Right atrium auricular region (tissue), 2 donors: ENCODE measurements around the gene ZBTB18. TPM values are rescaled to one million over a fixed set of nuclear protein-coding genes. Genes with fewer than 3 reads are reported as not detected.
"Not testable (repeated sequence)": the region's sequence is repeated elsewhere in the genome, so short reads cannot be mapped to it uniquely, and the experiment has no call there.

Experiments
- DNase-seq: peaks from one replicate; pipeline ENCODE4 v3.0.0-alpha.2; 2019; ENCODE audit warnings: low spot score
- H3K27ac ChIP-seq, 2 donors: fragments of 200-600 bp; sonication (generic); 1 replicate in 1 of 2; 2 replicates in 1 of 2; pipeline ENCODE4 v1.5.1; 2016 to 2019
- H3K27me3 ChIP-seq, 2 donors: fragments of 200-600 bp; sonication (generic); one replicate each; pipeline versions ENCODE4 v1.5.1 to v1.6.0; 2017 to 2019
- H3K36me3 ChIP-seq: fragments of 200-600 bp; sonication (generic); one replicate; pipeline ENCODE4 v1.5.1; 2016
- H3K4me1 ChIP-seq, 2 donors: fragments of 200-600 bp; sonication (generic); one replicate each; pipeline versions ENCODE4 v1.5.1 to v1.6.0; 2017 to 2019
- H3K4me3 ChIP-seq, 2 donors: fragments of 200-600 bp; sonication (generic); 1 replicate in 1 of 2; 2 replicates in 1 of 2; pipeline ENCODE4 v1.5.1; 2017 to 2019; ENCODE audit warnings: mild to moderate bottlenecking in 1 of 2, moderate library complexity in 1 of 2
- H3K9me3 ChIP-seq, 2 donors: fragments of 200-600 bp; sonication (generic); one replicate each; pipeline ENCODE4 v1.5.1; 2019
- CTCF ChIP-seq, 2 donors: fragments of 200-600 bp; sonication (generic); IDR thresholded peaks; one replicate each; pipeline ENCODE4 v1.5.1; 2019; ENCODE audit warnings: antibody characterized with exemption in 2 of 2
- total RNA-seq, 2 donors: library from RNA; depleted of rRNA; stranded (reverse); fragments of >200 nt; gene quantifications; one replicate each; pipeline ENCODE4 v1.1.0, GENCODE V29; 2016

Gene ZBTB18
- total RNA-seq, 2 donors from 2014 or later, result 14.9 to 19.7 TPM

GRCh38 chr1:244010703-244011123 is 40.4 kb upstream of the ZBTB18 start:
- Histone ChIP-seq H3K4me1 (peaks cover 0 to 11% of the 10 kb centered on the region in 2 donors), H3K36me3 (no peaks in the 10 kb centered on the region), H3K4me3 (no peak overlapping the region), H3K27me3 (no peaks in the 10 kb centered on the region), H3K27ac (no peak overlapping the region), H3K9me3 (no peaks in the 10 kb centered on the region)
- no peak for TF ChIP-seq CTCF (IDR thresholded peaks at IDR 0.05)
- DNase-seq, result no peak

GRCh38 chr1:244011271-244011670 is 39.8 kb upstream of the ZBTB18 start:
- Histone ChIP-seq H3K27me3 (no peaks in the 10 kb centered on the region), H3K9me3 (no peaks in the 10 kb centered on the region), H3K4me1 (peaks cover 0 to 11% of the 10 kb centered on the region in 2 donors), H3K36me3 (no peaks in the 10 kb centered on the region), H3K27ac (no peak overlapping the region), H3K4me3 (no peak overlapping the region)
- DNase-seq, result no peak
- no peak for TF ChIP-seq CTCF (IDR thresholded peaks at IDR 0.05)

GRCh38 chr1:244011786-244012185 is 39.3 kb upstream of the ZBTB18 start:
- DNase-seq, result no peak
- H3K27ac ChIP-seq, result no peak overlapping the region
- no peaks in the 10 kb centered on the region for H3K36me3 ChIP-seq
- H3K9me3 ChIP-seq, result no peaks in the 10 kb centered on the region
- peaks cover 0 to 11% of the 10 kb centered on the region in 2 donors for H3K4me1 ChIP-seq
- no peak for TF ChIP-seq CTCF (IDR thresholded peaks at IDR 0.05)
- no peak overlapping the region for H3K4me3 ChIP-seq
- H3K27me3 ChIP-seq, result no peaks in the 10 kb centered on the region

GRCh38 chr1:244012202-244012601 is 38.9 kb upstream of the ZBTB18 start:
- Histone ChIP-seq H3K36me3 (no peaks in the 10 kb centered on the region), H3K4me1 (peaks cover 0 to 11% of the 10 kb centered on the region in 2 donors), H3K4me3 (peak overlapping the region in 1 of 2 donors; percentile 17), H3K27me3 (no peaks in the 10 kb centered on the region), H3K27ac (no peak overlapping the region), H3K9me3 (no peaks in the 10 kb centered on the region)
- DNase-seq, result no peak
- no peak for TF ChIP-seq CTCF (IDR thresholded peaks at IDR 0.05)

- no peak overlapping the region for H3K4me3 ChIP-seq
- H3K27me3 ChIP-seq, result no peaks in the 10 kb centered on the region
- H3K36me3 ChIP-seq, result no peaks in the 10 kb centered on the region
- H3K27ac ChIP-seq, result no peak overlapping the region
- peaks cover 0 to 11% of the 10 kb centered on the region in 2 donors for H3K4me1 ChIP-seq
- no peaks in the 10 kb centered on the region for H3K9me3 ChIP-seq
- DNase-seq, result no peak
- no peak for TF ChIP-seq CTCF (IDR thresholded peaks at IDR 0.05)
Observed at GRCh38 chr1:244013100-244013499, 38.0 kb upstream of the ZBTB18 start.

GRCh38 chr1:244014862-244015261 is 36.2 kb upstream of the ZBTB18 start:
- H3K4me3 ChIP-seq, H3K27me3 ChIP-seq, H3K27ac ChIP-seq, DNase-seq, H3K36me3 ChIP-seq, H3K9me3 ChIP-seq: not testable (repeated sequence)
- H3K4me1 ChIP-seq, result peaks cover 0 to 11% of the 10 kb centered on the region in 2 donors
